ENCODE measurements around the gene DIP2C.
"Not testable (repeated sequence)": the region's sequence is repeated elsewhere in the genome, so short reads cannot be mapped to it uniquely, and the experiment has no call there.

The DIP2C gene

DNA sequence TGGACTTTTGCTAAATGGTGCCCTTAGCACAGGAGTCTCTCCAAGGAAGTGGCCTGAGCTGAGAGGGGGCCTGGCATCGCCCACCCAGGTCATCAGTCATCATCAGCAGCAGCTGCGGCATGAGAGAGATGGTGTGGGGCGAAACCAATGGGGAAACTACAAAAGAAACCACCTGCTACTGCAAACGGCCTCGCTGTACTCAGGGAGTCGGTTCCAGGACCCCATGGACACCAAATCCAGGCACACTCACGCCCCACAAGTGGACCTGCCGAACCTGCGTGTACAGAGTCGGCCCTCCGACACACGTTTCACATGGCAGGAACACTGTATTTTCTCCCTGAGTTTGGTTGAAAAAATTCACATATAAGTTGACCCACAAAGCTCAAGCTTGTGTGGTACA is 37.8 kb downstream of the DIP2C start:
- DNase-seq (no peak), ATAC-seq (no peak)
- no peaks in the 10 kb centered on the region for H3K36me3 Mint-ChIP-seq (ENCODE audit: low read depth)

GRCh38 chr10:650886-651615 is 38.4 kb downstream of the DIP2C start:
- DNase-seq (no peak), ATAC-seq (no peak)
- H3K27me3 Mint-ChIP-seq, result peaks cover 7% of the 10 kb centered on the region
- H3K36me3 Mint-ChIP-seq (ENCODE audit: low read depth), result no peaks in the 10 kb centered on the region
- no peaks in the 10 kb centered on the region for H3K4me1 Mint-ChIP-seq
- H3K27ac Mint-ChIP-seq, result no peak overlapping the region
- H3K9me3 Mint-ChIP-seq, result no peaks in the 10 kb centered on the region
- no peak overlapping the region for H3K4me3 Mint-ChIP-seq

More for the DNA sequence above, 37.8 kb downstream of the DIP2C start:
- Mint-ChIP-seq H3K9me3 (no peaks in the 10 kb centered on the region), H3K27ac (no peak overlapping the region), H3K27me3 (peaks cover 7% of the 10 kb centered on the region), H3K4me1 (no peaks in the 10 kb centered on the region), H3K4me3 (no peak overlapping the region)

DNA sequence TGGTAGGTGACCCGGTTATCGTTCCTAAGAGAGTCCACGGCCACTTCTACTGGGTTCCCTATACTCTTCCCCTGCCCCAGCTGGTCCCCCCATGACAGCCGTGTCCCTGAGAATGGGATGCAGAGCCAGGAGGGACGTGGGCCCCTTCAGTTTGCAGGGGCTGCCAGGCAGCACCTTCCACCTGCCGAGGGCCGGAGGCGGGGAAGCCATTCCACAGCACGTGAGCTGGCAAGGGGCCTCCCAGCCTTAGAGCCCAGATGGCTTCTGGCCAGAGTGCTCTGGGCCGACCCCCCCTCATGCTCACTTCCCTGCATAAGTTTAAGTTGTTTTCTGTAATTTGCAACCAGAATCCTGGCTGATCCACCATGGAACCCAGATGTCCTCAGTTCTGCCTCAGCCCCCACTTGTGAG is 39.0 kb downstream of the DIP2C start:
- Mint-ChIP-seq H3K4me1 (no peaks in the 10 kb centered on the region), H3K9me3 (no peaks in the 10 kb centered on the region), H3K27me3 (peaks cover 7% of the 10 kb centered on the region), H3K4me3 (no peak overlapping the region), H3K36me3 (ENCODE audit: low read depth) (no peaks in the 10 kb centered on the region), H3K27ac (no peak overlapping the region)
- ATAC-seq (no peak), DNase-seq (no peak)

- Mint-ChIP-seq H3K36me3 (ENCODE audit: low read depth) (no peaks in the 10 kb centered on the region), H3K4me3 (no peak overlapping the region), H3K27me3 (peaks cover 7% of the 10 kb centered on the region), H3K9me3 (no peaks in the 10 kb centered on the region), H3K27ac (no peak overlapping the region), H3K4me1 (no peaks in the 10 kb centered on the region)
- DNase-seq, result no peak
- no peak for ATAC-seq
These were observed 39.5 kb downstream of the DIP2C start for GRCh38 chr10:649798-650440.

DNA sequence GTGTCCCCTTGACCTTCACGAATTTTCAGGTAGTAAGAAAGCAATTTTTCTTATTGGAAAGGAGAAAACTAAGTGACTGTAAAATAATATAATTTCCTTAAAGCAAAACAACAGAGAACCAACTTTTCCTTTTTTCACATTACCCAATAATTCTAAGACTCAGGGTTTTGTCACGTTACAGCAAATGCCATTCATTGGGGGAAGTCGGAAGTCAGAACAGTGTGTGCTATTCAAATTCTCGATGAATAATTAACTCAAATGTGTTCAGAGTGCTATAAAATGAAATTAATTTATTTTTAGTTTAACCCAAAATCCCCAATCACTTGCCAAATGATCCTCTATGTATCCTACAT is 40.0 kb downstream of the DIP2C start:
- ATAC-seq (no peak), DNase-seq (no peak)
- no peak overlapping the region for H3K27ac Mint-ChIP-seq
- no peak overlapping the region for H3K4me3 Mint-ChIP-seq
- H3K4me1 Mint-ChIP-seq, result no peaks in the 10 kb centered on the region
- no peaks in the 10 kb centered on the region for H3K9me3 Mint-ChIP-seq
- H3K27me3 Mint-ChIP-seq, result peaks cover 7% of the 10 kb centered on the region
- no peaks in the 10 kb centered on the region for H3K36me3 Mint-ChIP-seq (ENCODE audit: low read depth)

DNA sequence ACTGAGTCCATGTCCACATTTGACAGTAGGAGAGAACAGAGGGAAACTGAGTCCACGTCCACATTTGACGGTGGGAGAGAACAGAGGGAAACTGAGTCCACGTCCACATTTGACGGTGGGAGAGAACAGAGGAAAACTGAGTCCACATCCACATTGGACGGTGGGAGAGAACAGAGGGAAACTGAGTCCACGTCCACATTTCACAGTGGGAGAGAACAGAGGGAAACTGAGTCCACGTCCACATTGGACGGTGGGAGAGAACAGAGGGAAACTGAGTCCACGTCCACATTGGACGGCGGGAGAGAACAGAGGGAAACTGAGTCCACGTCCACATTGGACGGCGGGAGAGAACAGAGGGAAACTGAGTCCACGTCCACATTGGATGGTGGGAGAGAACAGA is 42.4 kb downstream of the DIP2C start:
- ATAC-seq; H3K27ac Mint-ChIP-seq; H3K27me3 Mint-ChIP-seq; H3K4me1 Mint-ChIP-seq; H3K4me3 Mint-ChIP-seq; DNase-seq; H3K9me3 Mint-ChIP-seq; H3K36me3 Mint-ChIP-seq (ENCODE audit: low read depth): not testable (repeated sequence)

DNA sequence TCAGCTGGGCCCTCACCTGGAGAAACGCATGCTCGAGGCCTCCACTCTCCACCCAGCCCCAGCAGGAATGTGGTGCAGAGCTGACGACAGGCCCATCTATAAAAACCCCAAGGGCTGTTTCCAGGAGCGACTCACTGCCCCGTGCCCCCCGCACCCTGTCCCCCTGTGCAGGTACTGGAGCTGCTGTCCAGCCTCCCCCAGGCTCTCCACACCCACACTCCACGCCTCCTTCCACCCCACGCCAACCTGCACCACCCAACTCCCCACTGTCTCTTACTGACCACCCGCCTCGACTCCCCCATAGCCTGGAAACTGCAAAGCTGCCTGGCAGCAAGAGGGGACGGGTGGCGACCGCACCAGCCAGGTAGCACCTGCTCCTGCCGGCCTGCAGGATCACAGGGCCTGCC is 43.3 kb downstream of the DIP2C start:
- Mint-ChIP-seq H3K4me3 (no peak overlapping the region), H3K9me3 (no peaks in the 10 kb centered on the region), H3K4me1 (no peaks in the 10 kb centered on the region), H3K27ac (no peak overlapping the region), H3K27me3 (peaks cover 6% of the 10 kb centered on the region), H3K36me3 (ENCODE audit: low read depth) (no peaks in the 10 kb centered on the region)
- ATAC-seq (no peak), DNase-seq (no peak)

DNA sequence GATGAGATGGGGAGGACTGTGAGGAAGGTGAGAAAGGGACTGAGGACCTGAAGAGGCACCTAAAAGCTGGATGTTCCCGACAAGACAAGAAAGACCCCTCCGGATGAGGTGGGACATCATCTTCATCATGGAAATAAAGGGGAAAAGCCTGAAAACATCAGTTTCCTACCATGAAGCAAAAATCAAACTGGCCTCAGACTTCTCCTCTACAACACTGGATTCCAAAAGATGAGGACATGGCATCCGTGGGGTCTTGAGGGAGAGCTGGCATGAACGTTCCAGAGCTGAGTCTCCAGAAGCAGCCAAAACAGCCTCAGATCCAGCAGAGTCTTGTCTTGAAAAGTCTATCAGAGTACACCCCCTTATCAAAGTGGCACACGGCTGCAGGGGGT is 44.5 kb downstream of the DIP2C start:
- Mint-ChIP-seq H3K9me3 (no peaks in the 10 kb centered on the region), H3K36me3 (ENCODE audit: low read depth) (no peaks in the 10 kb centered on the region), H3K27me3 (peaks cover 3% of the 10 kb centered on the region), H3K27ac (no peak overlapping the region), H3K4me1 (no peaks in the 10 kb centered on the region), H3K4me3 (no peak overlapping the region)
- DNase-seq (no peak), ATAC-seq (no peak)

- ATAC-seq (no peak), DNase-seq (no peak)
- no peak overlapping the region for H3K27ac Mint-ChIP-seq
- H3K27me3 Mint-ChIP-seq, result peaks cover 3% of the 10 kb centered on the region
- no peaks in the 10 kb centered on the region for H3K9me3 Mint-ChIP-seq
- H3K4me1 Mint-ChIP-seq, result no peaks in the 10 kb centered on the region
- H3K36me3 Mint-ChIP-seq (ENCODE audit: low read depth), result no peaks in the 10 kb centered on the region
- no peak overlapping the region for H3K4me3 Mint-ChIP-seq
These were observed 45.2 kb downstream of the DIP2C start for GRCh38 chr10:644076-644942.

DNA sequence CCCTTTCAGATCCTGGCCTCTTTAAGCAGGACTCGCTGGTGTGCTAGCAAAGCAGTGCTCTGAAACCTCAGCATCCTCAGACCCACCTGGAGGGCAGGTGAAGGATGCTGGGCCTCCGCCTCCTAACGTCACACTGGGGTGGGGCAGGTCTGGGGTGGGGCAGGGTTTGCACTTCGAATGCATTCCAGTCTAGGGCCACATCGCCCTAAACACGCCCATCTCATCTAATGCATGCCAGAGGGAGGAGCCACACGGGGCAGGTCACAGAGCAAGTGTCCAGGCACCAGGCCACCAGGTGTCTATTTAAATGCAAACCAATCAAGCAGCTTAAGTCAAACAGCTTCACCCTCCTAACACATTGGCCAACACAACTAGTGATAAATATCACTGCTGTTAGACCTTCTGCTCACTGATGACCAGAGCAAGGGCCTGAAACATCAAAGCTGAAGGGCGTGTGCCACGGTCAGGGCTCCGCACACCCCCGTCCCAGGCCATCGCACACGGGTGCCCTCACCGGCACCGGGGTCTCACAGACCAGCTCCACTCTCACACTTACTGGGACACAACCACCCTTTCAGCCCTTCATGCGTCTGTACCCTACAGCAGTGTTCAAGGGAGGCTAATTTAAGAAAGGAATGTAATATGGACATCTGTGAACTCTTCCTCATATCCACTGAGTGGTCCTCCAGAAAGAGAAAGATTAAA is 47.1 kb downstream of the DIP2C start:
- DNase-seq (no peak), ATAC-seq (no peak)
- H3K4me1 Mint-ChIP-seq, result no peaks in the 10 kb centered on the region
- no peaks in the 10 kb centered on the region for H3K36me3 Mint-ChIP-seq (ENCODE audit: low read depth)
- H3K27me3 Mint-ChIP-seq, result peaks cover 5% of the 10 kb centered on the region
- no peaks in the 10 kb centered on the region for H3K9me3 Mint-ChIP-seq
- no peak overlapping the region for H3K4me3 Mint-ChIP-seq
- no peak overlapping the region for H3K27ac Mint-ChIP-seq

DNA sequence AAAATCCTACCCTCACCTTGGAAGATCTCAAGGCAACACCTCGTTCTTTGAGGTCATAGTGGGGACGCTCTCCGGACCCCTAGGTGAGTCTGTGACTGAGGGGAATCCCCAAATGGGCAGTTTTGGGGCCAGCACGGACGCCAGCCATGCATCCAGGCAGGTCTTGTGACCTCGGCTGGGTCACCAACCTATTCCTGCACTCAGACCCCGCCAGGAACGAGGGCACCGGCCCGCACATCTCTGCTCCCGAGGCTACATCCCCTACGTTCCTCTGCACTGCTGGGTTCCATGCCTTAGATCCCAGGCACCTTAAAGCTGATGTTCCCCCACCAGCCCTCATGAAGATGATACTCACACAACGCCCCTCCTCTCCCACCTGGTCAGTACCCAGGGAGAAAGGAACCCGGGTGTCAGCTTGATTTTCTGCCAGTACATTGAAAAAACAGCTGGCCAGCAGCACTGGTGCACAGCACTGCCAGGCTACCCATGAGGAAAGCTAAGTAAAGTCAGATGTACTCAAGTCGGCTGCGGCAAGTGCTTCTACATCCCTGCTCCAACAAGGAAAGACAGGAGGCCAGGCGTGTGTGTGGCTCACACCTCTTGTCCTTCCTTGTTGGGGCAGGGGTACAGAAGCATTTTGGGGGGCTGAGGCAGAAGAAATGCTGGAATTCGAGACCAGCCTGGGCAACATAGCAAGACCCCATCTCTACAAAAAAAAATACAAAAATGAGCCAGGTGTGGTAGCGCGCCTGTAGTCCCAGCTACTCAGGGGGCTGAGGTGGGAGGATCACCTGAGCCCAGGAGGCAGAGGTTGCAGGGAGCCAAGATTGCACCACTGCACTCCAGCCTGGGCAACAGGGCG is 48.1 kb downstream of the DIP2C start:
- H3K4me1 Mint-ChIP-seq, result no peaks in the 10 kb centered on the region
- DNase-seq, result no peak
- no peaks in the 10 kb centered on the region for H3K9me3 Mint-ChIP-seq
- no peak for ATAC-seq
- no peak overlapping the region for H3K27ac Mint-ChIP-seq
- H3K27me3 Mint-ChIP-seq, result peaks cover 12% of the 10 kb centered on the region
- no peak overlapping the region for H3K4me3 Mint-ChIP-seq
- H3K36me3 Mint-ChIP-seq (ENCODE audit: low read depth), result no peaks in the 10 kb centered on the region

GRCh38 chr10:640673-641045 is 48.8 kb downstream of the DIP2C start:
- no peaks in the 10 kb centered on the region for H3K9me3 Mint-ChIP-seq
- DNase-seq, result no peak
- no peak overlapping the region for H3K4me3 Mint-ChIP-seq
- no peaks in the 10 kb centered on the region for H3K4me1 Mint-ChIP-seq
- peaks cover 17% of the 10 kb centered on the region for H3K27me3 Mint-ChIP-seq
- no peak for ATAC-seq
- H3K27ac Mint-ChIP-seq, result no peak overlapping the region
- no peaks in the 10 kb centered on the region for H3K36me3 Mint-ChIP-seq (ENCODE audit: low read depth)

DNA sequence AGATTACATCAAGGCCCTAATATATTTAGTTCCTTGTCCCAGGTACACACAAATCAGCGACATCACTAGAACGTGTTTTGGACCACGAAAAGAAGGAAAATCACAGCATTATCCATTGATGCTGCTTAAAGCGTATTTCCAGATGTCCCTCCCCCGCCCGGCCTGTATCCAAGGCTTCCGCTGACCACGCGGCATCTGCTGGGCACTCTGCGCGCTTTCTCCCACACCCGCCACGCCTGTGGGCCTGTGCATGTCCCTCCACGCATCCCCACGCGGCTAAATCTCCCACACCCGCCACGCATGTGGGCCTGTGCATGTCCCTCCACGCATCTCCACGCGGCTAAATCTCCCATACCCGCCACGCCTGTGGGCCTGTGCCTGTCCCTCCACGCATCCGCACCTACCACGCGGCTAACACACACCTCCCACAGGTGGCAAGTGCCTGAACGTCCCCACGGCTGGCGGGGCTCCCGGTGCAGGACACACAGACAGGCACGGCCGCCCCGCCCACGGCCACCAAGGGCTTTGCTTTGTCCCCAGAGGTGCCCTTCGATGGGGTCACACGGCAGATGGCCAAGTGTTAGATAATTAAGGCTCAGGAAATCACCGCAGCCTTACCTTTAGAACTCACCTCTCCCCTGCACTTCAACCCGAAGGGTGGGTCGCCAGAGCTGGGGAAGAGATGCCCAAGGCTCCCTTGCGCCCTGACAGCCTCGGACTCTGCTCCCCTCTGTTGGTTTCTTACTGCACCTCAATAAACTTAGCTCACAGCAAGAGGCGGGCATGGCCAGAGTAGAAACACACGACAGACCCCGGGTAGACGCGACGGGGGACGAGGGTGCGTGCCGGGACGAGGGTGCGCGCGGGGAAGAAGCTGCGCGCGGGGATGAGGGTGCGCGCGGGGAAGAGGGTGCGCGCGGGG is 49.5 kb downstream of the DIP2C start:
- Mint-ChIP-seq H3K27ac (no peak overlapping the region), H3K27me3 (peaks cover 17% of the 10 kb centered on the region), H3K4me3 (no peak overlapping the region), H3K4me1 (no peaks in the 10 kb centered on the region), H3K36me3 (ENCODE audit: low read depth) (no peaks in the 10 kb centered on the region), H3K9me3 (no peaks in the 10 kb centered on the region)
- DNase-seq, result no peak
- no peak for ATAC-seq
